ENCODE measurements around the gene RPL19. TPM values are rescaled to one million over a fixed set of nuclear protein-coding genes. Genes with fewer than 3 reads are reported as not detected.
A peak's percentile ranks its signal among the peaks of the same experiment; 100 is the strongest.

Gene RPL19
- polyA plus RNA-seq, 1 donor (not counting 4 experiments of a cell fraction or from before 2014, with no cell fraction given), result 1,957 TPM

- H3K9me1 ChIP-seq (ENCODE audit: control insufficient read depth, extremely low read depth, insufficient read depth, low read length), result no peaks in the 10 kb centered on the region
- peaks cover 3% of the 10 kb centered on the region for H4K20me1 ChIP-seq (ENCODE audit: control insufficient read depth, extremely low read depth, insufficient read depth, low read length)
- TF ChIP-seq EZH2 (IDR thresholded peaks at IDR 0.05; ENCODE audit: low read length), result no peak
- TF ChIP-seq, protein P1, sequence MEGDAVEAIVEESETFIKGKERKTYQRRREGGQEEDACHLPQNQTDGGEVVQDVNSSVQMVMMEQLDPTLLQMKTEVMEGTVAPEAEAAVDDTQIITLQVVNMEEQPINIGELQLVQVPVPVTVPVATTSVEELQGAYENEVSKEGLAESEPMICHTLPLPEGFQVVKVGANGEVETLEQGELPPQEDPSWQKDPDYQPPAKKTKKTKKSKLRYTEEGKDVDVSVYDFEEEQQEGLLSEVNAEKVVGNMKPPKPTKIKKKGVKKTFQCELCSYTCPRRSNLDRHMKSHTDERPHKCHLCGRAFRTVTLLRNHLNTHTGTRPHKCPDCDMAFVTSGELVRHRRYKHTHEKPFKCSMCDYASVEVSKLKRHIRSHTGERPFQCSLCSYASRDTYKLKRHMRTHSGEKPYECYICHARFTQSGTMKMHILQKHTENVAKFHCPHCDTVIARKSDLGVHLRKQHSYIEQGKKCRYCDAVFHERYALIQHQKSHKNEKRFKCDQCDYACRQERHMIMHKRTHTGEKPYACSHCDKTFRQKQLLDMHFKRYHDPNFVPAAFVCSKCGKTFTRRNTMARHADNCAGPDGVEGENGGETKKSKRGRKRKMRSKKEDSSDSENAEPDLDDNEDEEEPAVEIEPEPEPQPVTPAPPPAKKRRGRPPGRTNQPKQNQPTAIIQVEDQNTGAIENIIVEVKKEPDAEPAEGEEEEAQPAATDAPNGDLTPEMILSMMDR (optimal IDR thresholded peaks at IDR 0.05 in 1 of 3, IDR thresholded peaks at IDR 0.05 in 1 of 3, conservative IDR thresholded peaks at IDR 0.05 in 1 of 3; ENCODE audit: extremely low read depth in 1 of 3, insufficient read depth in 2 of 3, low read length in 3 of 3), result no peak
- H3K79me2 ChIP-seq (ENCODE audit: control insufficient read depth, insufficient read depth, low read length), result no peaks in the 10 kb centered on the region
- H3K27me3 ChIP-seq (ENCODE audit: control insufficient read depth, extremely low read depth, insufficient read depth, low read length), result no peaks in the 10 kb centered on the region
- no peak overlapping the region for H3K9ac ChIP-seq (ENCODE audit: control insufficient read depth, extremely low read depth, insufficient read depth, low read length)
- FAIRE-seq, result peak; percentile 20
- peaks cover 24 to 25% of the 10 kb centered on the region in 2 experiments for H3K36me3 ChIP-seq (ENCODE audit: control insufficient read depth in 2 of 2, extremely low read depth in 1 of 2, insufficient read depth in 2 of 2, low read length in 2 of 2)
- dilution Hi-C loops (cut with MboI; ENCODE audit: extremely low pct_ligation_motif_present, low sequenced_read_pairs), result no loop called here
- H3K4me3 ChIP-seq (ENCODE audit: control insufficient read depth in 2 of 3, extremely low read depth in 1 of 3, insufficient read depth in 2 of 3, low read depth in 1 of 3, low read length in 3 of 3), result no peak overlapping the region
- no peaks in the 10 kb centered on the region for H3K9me3 ChIP-seq (ENCODE audit: control insufficient read depth, low read depth, low read length)
- DNase-seq (ENCODE audit: low read depth, low spot score), result no peak
- H3K4me1 ChIP-seq (ENCODE audit: control insufficient read depth, extremely low read depth, insufficient read depth, low read length), result peaks cover 7% of the 10 kb centered on the region
- H3K27ac ChIP-seq (ENCODE audit: control insufficient read depth, insufficient read depth, low read length), result peak overlapping the region; percentile 26
- no peak overlapping the region for H3K4me2 ChIP-seq (ENCODE audit: control insufficient read depth, extremely low read depth, insufficient read depth, low read depth, low read length)
- H2AFZ ChIP-seq (ENCODE audit: control insufficient read depth, low read length), result no peak overlapping the region
These were observed 21.5 kb upstream of the RPL19 start for GRCh38 chr17:39178536-39178935.

GRCh38 chr17:39181303-39181702 is 18.8 kb upstream of the RPL19 start:
- Histone ChIP-seq H3K27me3 (ENCODE audit: control insufficient read depth, extremely low read depth, insufficient read depth, low read length) (no peaks in the 10 kb centered on the region), H3K27ac (ENCODE audit: control insufficient read depth, insufficient read depth, low read length) (no peak overlapping the region), H3K79me2 (ENCODE audit: control insufficient read depth, insufficient read depth, low read length) (no peaks in the 10 kb centered on the region), H3K4me3 (ENCODE audit: control insufficient read depth in 2 of 3, extremely low read depth in 1 of 3, insufficient read depth in 2 of 3, low read depth in 1 of 3, low read length in 3 of 3) (no peak overlapping the region), H3K9me1 (ENCODE audit: control insufficient read depth, extremely low read depth, insufficient read depth, low read length) (no peaks in the 10 kb centered on the region), H3K4me2 (ENCODE audit: control insufficient read depth, extremely low read depth, insufficient read depth, low read depth, low read length) (no peak overlapping the region), H3K9me3 (ENCODE audit: control insufficient read depth, low read depth, low read length) (no peaks in the 10 kb centered on the region), H4K20me1 (ENCODE audit: control insufficient read depth, extremely low read depth, insufficient read depth, low read length) (peaks cover under 1% of the 10 kb centered on the region), H3K4me1 (ENCODE audit: control insufficient read depth, extremely low read depth, insufficient read depth, low read length) (peaks cover 7% of the 10 kb centered on the region), H2AFZ (ENCODE audit: control insufficient read depth, low read length) (no peak overlapping the region), H3K36me3 (ENCODE audit: control insufficient read depth in 2 of 2, extremely low read depth in 1 of 2, insufficient read depth in 2 of 2, low read length in 2 of 2) (peaks cover 26 to 30% of the 10 kb centered on the region in 2 experiments), H3K9ac (ENCODE audit: control insufficient read depth, extremely low read depth, insufficient read depth, low read length) (no peak overlapping the region)
- dilution Hi-C loops (cut with MboI; ENCODE audit: extremely low pct_ligation_motif_present, low sequenced_read_pairs), result no loop called here
- no peak for TF ChIP-seq EZH2 (IDR thresholded peaks at IDR 0.05; ENCODE audit: low read length)
- TF ChIP-seq, protein P1 (optimal IDR thresholded peaks at IDR 0.05 in 1 of 3, IDR thresholded peaks at IDR 0.05 in 1 of 3, conservative IDR thresholded peaks at IDR 0.05 in 1 of 3; ENCODE audit: extremely low read depth in 1 of 3, insufficient read depth in 2 of 3, low read length in 3 of 3), result no peak
- no peak for DNase-seq (ENCODE audit: low read depth, low spot score)
- no peak for FAIRE-seq

All from keratinocyte (primary cell).